ENCODE measurements around the gene CHKB.
"Not testable (repeated sequence)": the region's sequence is repeated elsewhere in the genome, so short reads cannot be mapped to it uniquely, and the experiment has no call there.

The CHKB gene

GRCh38 chr22:50545522-50546325 is 36.9 kb downstream of the CHKB start, which contains the start of gene KLHDC7B:
Gene KLHDC7B, plus strand, starts transcription at chr22:50545899. Its CDS starts 345 bp downstream, at chr22:50546244.
- in situ Hi-C loops (cut with HindIII; ENCODE audit: low pct_unique_long_range_greater_than_20kb, low sequenced_read_pairs) = no loop called here
- no peak for DNase-seq (ENCODE audit: low read depth in 1 of 2, low spot score in 1 of 2)
- TF ChIP-seq JUND (IDR thresholded peaks at IDR 0.05; ENCODE audit: low read depth) = no peak

- peak in 1 of 2 experiments; percentile 36 for DNase-seq (ENCODE audit: low read depth in 1 of 2, low spot score in 1 of 2)
- no peak for TF ChIP-seq JUND (IDR thresholded peaks at IDR 0.05; ENCODE audit: low read depth)
- in situ Hi-C loops (cut with HindIII; ENCODE audit: low pct_unique_long_range_greater_than_20kb, low sequenced_read_pairs) = no loop called here
These were observed 37.8 kb downstream of the CHKB start for GRCh38 chr22:50544746-50545253.

GRCh38 chr22:50544078-50544745 is 38.4 kb downstream of the CHKB start:
- TF ChIP-seq JUND (IDR thresholded peaks at IDR 0.05; ENCODE audit: low read depth) = no peak
- peak; percentile 65 to 77 for DNase-seq (ENCODE audit: low read depth in 1 of 2, low spot score in 1 of 2)
- in situ Hi-C loops (cut with HindIII; ENCODE audit: low pct_unique_long_range_greater_than_20kb, low sequenced_read_pairs) = no loop called here

- no peak for DNase-seq (ENCODE audit: low read depth in 1 of 2, low spot score in 1 of 2)
- in situ Hi-C loops (cut with HindIII; ENCODE audit: low pct_unique_long_range_greater_than_20kb, low sequenced_read_pairs) = no loop called here
- no peak for TF ChIP-seq JUND (IDR thresholded peaks at IDR 0.05; ENCODE audit: low read depth)
These were observed 40.2 kb downstream of the CHKB start for GRCh38 chr22:50542416-50542927.

- in situ Hi-C loops (cut with HindIII; ENCODE audit: low pct_unique_long_range_greater_than_20kb, low sequenced_read_pairs); DNase-seq (ENCODE audit: low read depth in 1 of 2, low spot score in 1 of 2): not testable (repeated sequence)
These were observed 41.0 kb downstream of the CHKB start for GRCh38 chr22:50541667-50542026.

GRCh38 chr22:50540381-50540780 is 42.3 kb downstream of the CHKB start:
- no peak for TF ChIP-seq JUND (IDR thresholded peaks at IDR 0.05; ENCODE audit: low read depth)
- in situ Hi-C loops (cut with HindIII; ENCODE audit: low pct_unique_long_range_greater_than_20kb, low sequenced_read_pairs) = no loop called here
- no peak for DNase-seq (ENCODE audit: low read depth in 1 of 2, low spot score in 1 of 2)

- in situ Hi-C loops (cut with HindIII; ENCODE audit: low pct_unique_long_range_greater_than_20kb, low sequenced_read_pairs) = no loop called here
- DNase-seq (ENCODE audit: low read depth in 1 of 2, low spot score in 1 of 2) = no peak
- TF ChIP-seq JUND (IDR thresholded peaks at IDR 0.05; ENCODE audit: low read depth) = no peak
These were observed 44.9 kb downstream of the CHKB start for GRCh38 chr22:50537765-50538164.

GRCh38 chr22:50536226-50536625 is 46.4 kb downstream of the CHKB start:
- no peak for DNase-seq (ENCODE audit: low read depth in 1 of 2, low spot score in 1 of 2)
- in situ Hi-C loops (cut with HindIII; ENCODE audit: low pct_unique_long_range_greater_than_20kb, low sequenced_read_pairs) = no loop called here
- no peak for TF ChIP-seq JUND (IDR thresholded peaks at IDR 0.05; ENCODE audit: low read depth)

- TF ChIP-seq JUND (IDR thresholded peaks at IDR 0.05; ENCODE audit: low read depth) = no peak
- no peak for DNase-seq (ENCODE audit: low read depth in 1 of 2, low spot score in 1 of 2)
- in situ Hi-C loops (cut with HindIII; ENCODE audit: low pct_unique_long_range_greater_than_20kb, low sequenced_read_pairs) = no loop called here
These were observed 47.5 kb downstream of the CHKB start for GRCh38 chr22:50535113-50535512.

- DNase-seq (ENCODE audit: low read depth in 1 of 2, low spot score in 1 of 2); in situ Hi-C loops (cut with HindIII; ENCODE audit: low pct_unique_long_range_greater_than_20kb, low sequenced_read_pairs): not testable (repeated sequence)
These were observed 48.6 kb downstream of the CHKB start for GRCh38 chr22:50533856-50534711.

- no peak for TF ChIP-seq JUND (IDR thresholded peaks at IDR 0.05; ENCODE audit: low read depth)
- in situ Hi-C loops (cut with HindIII; ENCODE audit: low pct_unique_long_range_greater_than_20kb, low sequenced_read_pairs) = no loop called here
- DNase-seq (ENCODE audit: low read depth in 1 of 2, low spot score in 1 of 2) = no peak
These were observed 49.5 kb downstream of the CHKB start for GRCh38 chr22:50532824-50533796.
